Spleen (tissue), 11 donors: ENCODE data around the gene IGHMBP2. TPM values are rescaled to one million over a fixed set of nuclear protein-coding genes. Genes with fewer than 3 reads are reported as not detected.
A peak's percentile ranks its signal among the peaks of the same experiment; 100 is the strongest.

ENCODE experiments used
- DNase-seq: peaks from one replicate; pipeline ENCODE4 v3.0.0-alpha.2; 2020
- H3K27ac ChIP-seq, 8 donors: fragments of 200-600 bp; sonication (generic) in 7 of 8; 1 replicate in 4 of 8; 2 replicates in 4 of 8; pipeline versions ENCODE4 v1.5.0 to v1.8.0; 2016 to 2021; ENCODE audit warnings: inconsistent platforms in 4 of 8, mild to moderate bottlenecking in 4 of 8, moderate library complexity in 1 of 8
- H3K27me3 ChIP-seq, 7 donors: fragments of 200-600 bp; sonication (generic) in 6 of 7; replicated peaks in 1 of 7; 1 replicate in 4 of 7; 2 replicates in 3 of 7; pipeline versions ENCODE4 v1.5.0 to v1.8.0; 2016 to 2021; ENCODE audit warnings: inconsistent platforms in 3 of 7, mild to moderate bottlenecking in 1 of 7
- H3K36me3 ChIP-seq, 6 donors: fragments of 200-600 bp; sonication (generic) in 5 of 6; 1 replicate in 4 of 6; 2 replicates in 2 of 6; pipeline versions ENCODE4 v1.5.0 to v1.8.0; 2016 to 2021; ENCODE audit warnings: inconsistent platforms in 2 of 6
- H3K4me1 ChIP-seq, 6 donors: fragments of 200-600 bp; sonication (generic) in 5 of 6; 1 replicate in 3 of 6; 2 replicates in 3 of 6; pipeline versions ENCODE4 v1.5.0 to v1.8.0; 2016 to 2021; ENCODE audit warnings: inconsistent platforms in 3 of 6
- H3K4me3 ChIP-seq, 8 donors: fragments of 200-600 bp; sonication (generic) in 7 of 8; 1 replicate in 4 of 8; 2 replicates in 4 of 8; pipeline versions ENCODE4 v1.5.0 to v1.8.0; 2016 to 2021; ENCODE audit warnings: inconsistent platforms in 4 of 8, mild to moderate bottlenecking in 4 of 8, moderate library complexity in 2 of 8
- H3K9me3 ChIP-seq, 8 donors: fragments of 200-600 bp; sonication (generic) in 7 of 8; 1 replicate in 4 of 8; 2 replicates in 4 of 8; pipeline versions ENCODE4 v1.5.0 to v1.8.0; 2016 to 2021; ENCODE audit warnings: inconsistent platforms in 4 of 8
- POLR2A ChIP-seq, 3 donors: fragments of 450-650 bp; IDR thresholded peaks; one replicate each; pipeline ENCODE4 v1.5.1; 2017; ENCODE audit warnings: antibody characterized with exemption in 3 of 3, mild to moderate bottlenecking in 1 of 3
- POLR2AphosphoS5 ChIP-seq, 3 donors: sonication (generic); formaldehyde crosslinking; IDR thresholded peaks; one replicate each; pipeline ENCODE4 v1.5.1; 2017; ENCODE audit warnings: antibody characterized with exemption in 3 of 3
- WGBS, 5 donors: extraction: QIAGEN DNeasy Blood & Tissue Kit in 3 of 5; methylation state at CpG; one replicate each; pipeline versions ENCODE4 v1.1.5 to v1.1.7; 2013 to 2018; 5-methylcytosine and 5-hydroxymethylcytosine counted together
- intact Hi-C: fragments of 100-400 bp; cut with DNase I; formaldehyde crosslinking; loops from one replicate; pipeline ENCODE4 v1.15.0; 2023; ENCODE audit warnings: low total_unique reads
- polyA plus RNA-seq, 3 donors: library from polyadenylated mRNA; stranded (reverse); fragments of 200-250 nt; gene quantifications; one replicate each; pipeline ENCODE4 v1.2.1, GENCODE V29; 2013
- total RNA-seq, 7 donors: library from RNA; depleted of rRNA in 3 of 7; stranded (reverse); fragments of >200 nt in 3 of 7; fragmentation: NEBNext Ultra II Directional in 4 of 7; extraction: Animal tissue kit (Norgen Biotek cat#: 25700) in 4 of 7; gene quantifications; one replicate each; pipeline versions ENCODE4 v1.1.0 to v1.2.1, GENCODE V29; 2016 to 2021
- TF ChIP-seq, protein P1 (sequence below), 11 experiments: fragments of 200-600 bp in 7 of 11; fragments of 450-650 bp in 4 of 11; sonication (generic) in 4 of 11; IDR thresholded peaks in 8 of 11; conservative IDR thresholded peaks in 3 of 11; 1 replicate in 7 of 11; 2 replicates in 4 of 11; pipeline versions ENCODE4 v1.4.0 to v1.8.0; 2016 to 2021; ENCODE audit warnings: antibody characterized with exemption in 11 of 11, inconsistent platforms in 4 of 11, mild to moderate bottlenecking in 1 of 11
- donor health status: healthy with polysubstance abuse.
- donor health status: DM: no; HTN: no; CAD: no; lungs with moderate emphysema.
- donor health status: DM: no; HTN: no; CAD: no.
- donor health status: Bipolar disorder and iron deficiency.
- donor health status: healthy.
- donor health status: DM: no; HTN: no; CAD: no.
- donor health status: DM: yes; HTN: yes; CAD: no.

The IGHMBP2 gene
- total and polyA plus RNA-seq, 10 donors: 8.2 to 31.6 (median 24.6) TPM

DNA sequence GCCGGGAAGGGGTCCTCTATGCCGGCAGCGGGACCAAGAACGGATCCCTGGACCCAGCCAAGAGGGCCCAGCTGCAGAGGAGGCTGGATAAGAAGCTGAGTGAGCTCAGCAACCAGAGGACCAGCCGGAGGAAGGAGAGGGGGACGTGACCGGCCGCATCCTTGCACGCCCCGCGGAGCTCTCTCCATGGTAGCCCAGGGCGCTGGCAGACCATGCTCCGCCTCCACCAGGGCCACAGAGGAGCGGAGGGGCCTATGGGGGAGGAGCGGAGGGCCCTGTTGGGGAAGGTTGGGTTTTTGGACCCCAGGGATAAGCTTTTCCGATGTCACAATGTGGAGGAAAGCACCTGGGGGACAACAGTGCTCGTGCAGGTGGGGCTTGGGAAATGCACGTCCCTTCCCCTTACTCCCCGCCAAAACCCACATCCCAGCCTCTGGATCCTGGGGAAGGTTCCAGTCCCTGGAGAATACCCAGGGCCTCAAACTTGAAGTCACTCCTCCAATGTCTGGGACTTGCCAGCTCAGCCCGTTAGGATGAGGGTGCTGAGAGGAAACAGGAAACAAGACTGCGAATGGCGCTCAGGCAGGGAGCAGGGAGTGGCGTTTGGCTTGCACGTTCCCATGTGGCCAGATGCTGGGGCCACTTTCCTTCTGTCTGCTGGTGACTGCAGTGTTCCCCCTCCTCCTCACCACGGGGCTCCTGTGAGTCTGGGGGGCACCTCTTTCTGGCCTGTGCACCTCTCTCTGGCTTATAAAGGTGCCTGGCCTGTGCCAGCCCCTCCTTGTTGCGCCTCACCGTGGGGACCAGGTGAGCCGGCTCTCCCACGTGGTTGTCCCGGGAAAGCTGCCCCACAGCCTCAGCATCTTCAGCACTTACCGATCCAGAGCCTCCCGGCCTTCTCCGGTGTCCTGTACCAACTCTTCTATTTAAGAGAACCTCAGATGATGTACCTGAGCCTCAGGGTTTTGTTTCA, 36.2 kb downstream of the IGHMBP2 start:
- Histone ChIP-seq H3K27me3 (no peaks in the 10 kb centered on the region), H3K27ac (no peak overlapping the region), H3K9me3 (no peaks in the 10 kb centered on the region), H3K36me3 (peaks cover 0 to 75% (median 54%) of the 10 kb centered on the region in 6 donors), H3K4me1 (no peaks in the 10 kb centered on the region), H3K4me3 (no peak overlapping the region)
- intact Hi-C loops: no loop called here
- 82 to 89% (median 87%) methylated on average over 32 to 33 of the region's 33 CpGs for WGBS, 5 donors
- TF ChIP-seq POLR2A (IDR thresholded peaks at IDR 0.05) (no peak), POLR2AphosphoS5 (IDR thresholded peaks at IDR 0.05) (no peak)
- TF ChIP-seq, protein P1, sequence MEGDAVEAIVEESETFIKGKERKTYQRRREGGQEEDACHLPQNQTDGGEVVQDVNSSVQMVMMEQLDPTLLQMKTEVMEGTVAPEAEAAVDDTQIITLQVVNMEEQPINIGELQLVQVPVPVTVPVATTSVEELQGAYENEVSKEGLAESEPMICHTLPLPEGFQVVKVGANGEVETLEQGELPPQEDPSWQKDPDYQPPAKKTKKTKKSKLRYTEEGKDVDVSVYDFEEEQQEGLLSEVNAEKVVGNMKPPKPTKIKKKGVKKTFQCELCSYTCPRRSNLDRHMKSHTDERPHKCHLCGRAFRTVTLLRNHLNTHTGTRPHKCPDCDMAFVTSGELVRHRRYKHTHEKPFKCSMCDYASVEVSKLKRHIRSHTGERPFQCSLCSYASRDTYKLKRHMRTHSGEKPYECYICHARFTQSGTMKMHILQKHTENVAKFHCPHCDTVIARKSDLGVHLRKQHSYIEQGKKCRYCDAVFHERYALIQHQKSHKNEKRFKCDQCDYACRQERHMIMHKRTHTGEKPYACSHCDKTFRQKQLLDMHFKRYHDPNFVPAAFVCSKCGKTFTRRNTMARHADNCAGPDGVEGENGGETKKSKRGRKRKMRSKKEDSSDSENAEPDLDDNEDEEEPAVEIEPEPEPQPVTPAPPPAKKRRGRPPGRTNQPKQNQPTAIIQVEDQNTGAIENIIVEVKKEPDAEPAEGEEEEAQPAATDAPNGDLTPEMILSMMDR (IDR thresholded peaks at IDR 0.05 in 8 of 11, conservative IDR thresholded peaks at IDR 0.05 in 3 of 11): no peak
- peak; percentile 67 for DNase-seq

- no peaks in the 10 kb centered on the region for H3K9me3 ChIP-seq
- no peaks in the 10 kb centered on the region for H3K4me1 ChIP-seq
- peak; percentile 58 for DNase-seq
- no peaks in the 10 kb centered on the region for H3K27me3 ChIP-seq
- intact Hi-C loops: no loop called here
- peaks cover 0 to 65% (median 46%) of the 10 kb centered on the region in 6 donors for H3K36me3 ChIP-seq
- no peak overlapping the region for H3K27ac ChIP-seq
- 91 to 96% (median 92%) methylated on average over 20 of the region's 20 CpGs for WGBS, 5 donors
- H3K4me3 ChIP-seq: no peak overlapping the region
- no peak for TF ChIP-seq POLR2AphosphoS5 (IDR thresholded peaks at IDR 0.05)
- TF ChIP-seq POLR2A (IDR thresholded peaks at IDR 0.05): no peak
- TF ChIP-seq, protein P1 (IDR thresholded peaks at IDR 0.05 in 8 of 11, conservative IDR thresholded peaks at IDR 0.05 in 3 of 11): no peak
Observed at GRCh38 chr11:68940651-68941323, 37.1 kb downstream of the IGHMBP2 start.

- WGBS, 5 donors: 91 to 94% (median 93%) methylated on average over 15 to 18 of the region's 18 CpGs
- intact Hi-C loops: no loop called here
- TF ChIP-seq, protein P1 (IDR thresholded peaks at IDR 0.05 in 8 of 11, conservative IDR thresholded peaks at IDR 0.05 in 3 of 11): no peak
- no peak for TF ChIP-seq POLR2A (IDR thresholded peaks at IDR 0.05)
- no peak for TF ChIP-seq POLR2AphosphoS5 (IDR thresholded peaks at IDR 0.05)
- no peak overlapping the region for H3K4me3 ChIP-seq
- no peaks in the 10 kb centered on the region for H3K4me1 ChIP-seq
- peak; percentile 63 for DNase-seq
- no peaks in the 10 kb centered on the region for H3K9me3 ChIP-seq
- no peaks in the 10 kb centered on the region for H3K27me3 ChIP-seq
- no peak overlapping the region for H3K27ac ChIP-seq
- peaks cover 0 to 58% (median 38%) of the 10 kb centered on the region in 6 donors for H3K36me3 ChIP-seq
Observed at GRCh38 chr11:68941324-68942094, 37.8 kb downstream of the IGHMBP2 start.
